Left ventricle myocardium inferior (tissue), 1 donor: ENCODE data around the gene PDCD2L. TPM values are rescaled to one million over a fixed set of nuclear protein-coding genes. Genes with fewer than 3 reads are reported as not detected.

ENCODE experiments used
- DNase-seq: peaks from one replicate; pipeline ENCODE4 v3.0.0-alpha.2; 2020
- H3K27ac ChIP-seq: fragments of 200-600 bp; replicated peaks from 2 replicates; pipeline ENCODE4 v1.8.0; 2021
- H3K27me3 ChIP-seq: fragments of 200-600 bp; 2 replicates; pipeline ENCODE4 v1.8.0; 2021; ENCODE audit warnings: low read depth
- H3K36me3 ChIP-seq: fragments of 200-600 bp; 2 replicates; pipeline ENCODE4 v1.8.0; 2021
- H3K4me1 ChIP-seq: fragments of 200-600 bp; 2 replicates; pipeline ENCODE4 v1.8.0; 2021
- H3K4me3 ChIP-seq: fragments of 200-600 bp; 2 replicates; pipeline ENCODE4 v1.8.0; 2021; ENCODE audit warnings: mild to moderate bottlenecking, moderate library complexity
- H3K9me3 ChIP-seq: fragments of 200-600 bp; replicated peaks from 2 replicates; pipeline ENCODE4 v1.8.0; 2021
- intact Hi-C: fragments of 100-400 bp; cut with micrococcal nuclease; formaldehyde crosslinking; loops from one replicate; pipeline ENCODE4 v1.11.0; 2022
- total RNA-seq: library from RNA; stranded (reverse); fragmentation: NEBNext Ultra II Directional; extraction: Animal tissue kit (Norgen Biotek cat#: 25700); gene quantifications from one replicate; pipeline ENCODE4 v1.2.1, GENCODE V29; 2021
- TF ChIP-seq, protein P1 (sequence below): fragments of 200-600 bp; IDR thresholded peaks from 2 replicates; pipeline ENCODE4 v1.8.0; 2021; ENCODE audit warnings: antibody characterized with exemption, mild to moderate bottlenecking, borderline replicate concordance
- donor health status: DM: no; HTN: yes; CAD: no; lungs with severe emphysema.

PDCD2L gene
- total RNA-seq, 1 donor from 2014 or later = 12.8 TPM

DNA sequence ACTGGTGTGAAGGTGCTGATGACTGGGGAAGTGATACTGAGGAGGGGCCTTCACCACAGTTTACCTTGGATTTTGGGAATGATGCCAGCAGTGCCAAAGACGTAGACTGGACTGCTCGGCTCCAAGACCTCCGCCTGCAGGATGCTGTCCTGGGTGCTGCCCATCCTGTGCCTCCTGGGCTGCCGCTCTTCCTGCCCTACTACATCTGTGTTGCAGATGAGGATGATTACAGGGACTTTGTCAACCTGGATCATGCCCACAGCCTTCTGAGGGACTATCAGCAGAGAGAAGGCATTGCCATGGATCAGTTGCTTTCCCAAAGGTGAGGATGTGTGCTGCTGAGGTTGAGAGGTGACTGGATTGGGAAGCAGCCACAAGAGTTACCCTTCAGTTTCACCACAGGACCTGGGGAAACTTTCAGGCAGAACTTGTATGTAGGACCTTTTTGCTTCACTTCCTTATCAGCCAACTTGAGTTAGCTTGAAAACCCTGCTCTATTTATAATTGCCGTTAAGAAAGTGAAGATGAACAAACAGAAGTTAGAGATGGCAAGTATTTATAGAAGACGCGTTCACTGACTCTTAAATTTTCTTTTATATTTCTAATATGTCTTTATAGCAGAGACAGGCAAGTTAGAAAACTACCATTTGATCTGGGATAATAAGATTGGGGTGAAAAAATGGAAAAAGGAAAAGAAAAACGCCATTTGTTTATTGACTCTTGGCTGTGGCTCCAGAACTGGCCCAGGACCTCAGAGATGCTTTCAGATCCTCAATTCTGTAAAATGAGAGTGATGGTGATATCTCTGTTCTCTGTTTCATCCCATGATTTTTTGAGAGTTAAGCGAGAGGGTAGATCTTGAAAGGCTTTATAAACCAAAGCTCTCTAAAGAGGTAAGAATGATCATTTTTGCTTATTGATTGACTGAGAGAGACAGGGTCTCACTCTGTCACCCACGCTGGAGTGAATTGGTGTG is 5.3 kb downstream of the PDCD2L start:
- TF ChIP-seq, protein P1, sequence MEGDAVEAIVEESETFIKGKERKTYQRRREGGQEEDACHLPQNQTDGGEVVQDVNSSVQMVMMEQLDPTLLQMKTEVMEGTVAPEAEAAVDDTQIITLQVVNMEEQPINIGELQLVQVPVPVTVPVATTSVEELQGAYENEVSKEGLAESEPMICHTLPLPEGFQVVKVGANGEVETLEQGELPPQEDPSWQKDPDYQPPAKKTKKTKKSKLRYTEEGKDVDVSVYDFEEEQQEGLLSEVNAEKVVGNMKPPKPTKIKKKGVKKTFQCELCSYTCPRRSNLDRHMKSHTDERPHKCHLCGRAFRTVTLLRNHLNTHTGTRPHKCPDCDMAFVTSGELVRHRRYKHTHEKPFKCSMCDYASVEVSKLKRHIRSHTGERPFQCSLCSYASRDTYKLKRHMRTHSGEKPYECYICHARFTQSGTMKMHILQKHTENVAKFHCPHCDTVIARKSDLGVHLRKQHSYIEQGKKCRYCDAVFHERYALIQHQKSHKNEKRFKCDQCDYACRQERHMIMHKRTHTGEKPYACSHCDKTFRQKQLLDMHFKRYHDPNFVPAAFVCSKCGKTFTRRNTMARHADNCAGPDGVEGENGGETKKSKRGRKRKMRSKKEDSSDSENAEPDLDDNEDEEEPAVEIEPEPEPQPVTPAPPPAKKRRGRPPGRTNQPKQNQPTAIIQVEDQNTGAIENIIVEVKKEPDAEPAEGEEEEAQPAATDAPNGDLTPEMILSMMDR = no peak
- no peak overlapping the region for H3K27ac ChIP-seq
- no peak overlapping the region for H3K4me3 ChIP-seq
- H3K9me3 ChIP-seq = no peaks in the 10 kb centered on the region
- H3K27me3 ChIP-seq = no peaks in the 10 kb centered on the region
- DNase-seq = no peak
- H3K36me3 ChIP-seq = peaks cover 46% of the 10 kb centered on the region
- intact Hi-C loops = no loop called here
- H3K4me1 ChIP-seq = peaks cover 8% of the 10 kb centered on the region

DNA sequence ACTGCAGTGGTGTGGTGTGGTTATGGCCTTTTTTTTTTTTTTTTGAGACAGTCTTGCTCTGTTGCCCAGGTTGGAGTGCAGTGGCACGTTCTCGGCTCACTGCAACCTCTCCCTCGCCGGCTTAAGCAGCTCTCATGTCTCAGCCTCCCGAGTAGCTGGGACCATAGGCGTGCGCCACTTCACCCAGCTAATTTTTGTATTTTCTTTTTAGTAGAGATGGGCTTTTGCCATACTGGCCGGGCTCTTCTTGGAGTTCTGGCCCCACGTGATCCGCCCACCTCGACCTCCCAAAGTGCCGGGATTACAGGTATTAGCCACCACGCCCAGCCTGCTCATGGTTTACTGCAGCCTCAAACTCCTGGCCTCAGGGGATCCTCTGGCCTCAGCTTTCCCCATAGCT is 7.0 kb downstream of the PDCD2L start:
- Histone ChIP-seq H3K9me3 (no peaks in the 10 kb centered on the region), H3K27ac (no peak overlapping the region), H3K4me3 (no peak overlapping the region), H3K4me1 (no peaks in the 10 kb centered on the region), H3K27me3 (no peaks in the 10 kb centered on the region), H3K36me3 (peaks cover 63% of the 10 kb centered on the region)
- no peak for DNase-seq
- TF ChIP-seq, protein P1 = no peak
- intact Hi-C loops = no loop called here

DNA sequence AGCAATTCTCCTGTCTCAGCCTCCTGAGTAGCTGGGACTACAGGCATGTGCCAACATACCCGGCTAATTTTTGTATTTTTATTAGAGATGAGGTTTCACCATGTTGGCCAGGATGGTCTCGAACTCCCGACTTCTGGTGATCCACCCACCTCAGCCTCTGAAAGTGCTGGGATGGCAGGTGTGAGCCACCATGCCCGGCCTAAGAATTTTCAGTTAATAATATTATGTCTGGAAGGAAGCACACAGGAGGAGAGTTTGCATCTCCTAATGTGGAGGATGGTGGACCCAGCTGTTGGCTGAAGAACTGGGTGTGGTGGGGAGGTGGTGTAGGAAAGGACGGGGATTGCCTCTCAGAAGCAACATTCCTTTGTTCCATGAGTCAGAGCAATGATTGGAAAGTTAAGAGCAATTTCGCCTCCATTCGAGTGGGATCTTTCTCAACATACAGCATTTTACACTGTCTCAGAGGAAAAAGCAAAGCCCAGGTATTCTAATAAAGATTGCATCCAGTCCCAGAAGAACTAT is 11.9 kb downstream of the PDCD2L start:
- DNase-seq = no peak
- Histone ChIP-seq H3K36me3 (peaks cover 69% of the 10 kb centered on the region), H3K4me3 (no peak overlapping the region), H3K27ac (no peak overlapping the region), H3K4me1 (no peaks in the 10 kb centered on the region), H3K27me3 (no peaks in the 10 kb centered on the region), H3K9me3 (no peaks in the 10 kb centered on the region)
- TF ChIP-seq, protein P1 = no peak
- intact Hi-C loops = no loop called here

DNA sequence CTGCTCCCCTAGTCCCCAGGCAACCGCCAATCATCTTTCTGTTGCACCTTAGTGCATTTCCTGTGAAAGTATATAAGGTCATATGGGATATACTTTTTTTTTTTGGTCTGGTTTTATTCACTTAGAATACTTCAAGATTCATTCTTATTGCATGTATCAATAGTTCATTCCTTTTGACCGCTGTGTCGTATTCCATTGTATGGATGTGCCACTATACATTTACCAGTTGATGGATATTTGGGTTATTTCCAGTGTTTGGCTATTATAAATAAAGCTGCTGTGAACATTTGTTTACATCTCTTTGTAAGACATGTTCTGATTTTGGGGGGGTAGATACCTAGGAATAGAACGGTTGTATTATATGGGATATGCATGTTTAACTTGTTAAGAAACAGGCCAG is 14.1 kb downstream of the PDCD2L start:
- no peaks in the 10 kb centered on the region for H3K4me1 ChIP-seq
- H3K27ac ChIP-seq = no peak overlapping the region
- H3K4me3 ChIP-seq = no peak overlapping the region
- TF ChIP-seq, protein P1 = no peak
- no peaks in the 10 kb centered on the region for H3K27me3 ChIP-seq
- H3K36me3 ChIP-seq = peaks cover 62% of the 10 kb centered on the region
- intact Hi-C loops = no loop called here
- no peaks in the 10 kb centered on the region for H3K9me3 ChIP-seq
- DNase-seq = no peak

DNA sequence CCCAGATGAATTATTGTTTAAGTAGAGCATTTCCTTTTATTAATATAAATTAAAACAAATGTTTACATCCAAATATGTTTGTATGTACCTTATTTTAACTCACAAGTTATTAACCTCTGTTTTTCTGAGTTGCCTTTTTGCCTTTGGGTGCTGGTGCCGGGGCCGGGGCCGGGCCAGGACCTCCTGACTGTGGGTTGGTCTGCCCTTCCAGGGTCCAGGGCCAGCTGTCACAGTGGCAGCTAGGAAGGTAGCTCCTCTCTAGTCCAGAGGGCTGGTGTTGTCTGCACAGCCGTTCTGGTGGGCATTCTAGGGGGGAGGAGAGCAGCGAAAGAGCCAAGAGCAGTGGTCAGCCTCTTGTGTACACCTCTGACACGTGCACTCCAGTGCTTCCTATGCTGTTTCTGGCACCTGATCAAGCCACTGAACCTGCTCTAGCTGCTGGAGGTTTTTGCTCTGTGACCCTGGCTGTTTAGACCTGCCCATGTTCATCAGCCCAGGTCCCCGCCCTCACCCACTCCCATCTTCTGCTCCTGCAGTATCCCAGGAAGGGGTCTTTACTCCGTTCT is 22.0 kb downstream of the PDCD2L start:
- Histone ChIP-seq H3K4me1 (peaks cover 41% of the 10 kb centered on the region), H3K27me3 (no peaks in the 10 kb centered on the region), H3K4me3 (no peak overlapping the region), H3K36me3 (peaks cover 18% of the 10 kb centered on the region), H3K9me3 (no peaks in the 10 kb centered on the region), H3K27ac (no peak overlapping the region)
- TF ChIP-seq, protein P1 = no peak
- intact Hi-C loops = no loop called here
- DNase-seq = no peak
